GM12878 (cell line): Measurements from ENCODE around the gene PARP15. TPM values are rescaled to one million over a fixed set of nuclear protein-coding genes. Genes with fewer than 3 reads are reported as not detected.

ENCODE experiments used
- BRCA1 ChIP-seq: IDR thresholded peaks from 2 replicates; pipeline ENCODE4 v1.6.1; 2011; ENCODE audit warnings: low read depth, low read length, improper control_type of control experiment
- CBX3 ChIP-seq: fragments of 200-600 bp; sonication (generic); IDR thresholded peaks from 2 replicates; pipeline ENCODE4 v1.6.1; 2016; ENCODE audit warnings: low read depth, borderline replicate concordance
- CREM ChIP-seq: IDR thresholded peaks from 2 replicates; pipeline ENCODE4 v1.6.1; 2014; ENCODE audit warnings: antibody characterized with exemption, low read depth
- EGR1 ChIP-seq, 2 experiments: IDR thresholded peaks; 1 replicate in 1 of 2; 2 replicates in 1 of 2; pipeline ENCODE4 v1.6.1; 2011 to 2012; ENCODE audit warnings: low read depth in 2 of 2, low read length in 2 of 2, borderline replicate concordance in 1 of 2, mild to moderate bottlenecking in 1 of 2, moderate library complexity in 1 of 2
- FOS ChIP-seq: IDR thresholded peaks from 3 replicates; pipeline ENCODE4 v1.6.1; 2011; ENCODE audit warnings: borderline replicate concordance; ENCODE audit not compliant: insufficient read length; ENCODE audit errors: extremely low read depth
- FOXK2 ChIP-seq: fragments of 450-650 bp; IDR thresholded peaks from 2 replicates; pipeline ENCODE4 v1.6.1; 2017; ENCODE audit warnings: mild to moderate bottlenecking, moderate library complexity
- HCFC1 ChIP-seq: fragments of 150-350 bp; IDR thresholded peaks from 2 replicates; pipeline ENCODE4 v1.6.1; 2014; ENCODE audit warnings: low read length
- HDAC2 ChIP-seq: fragments of 200-600 bp; sonication (generic); IDR thresholded peaks from 2 replicates; pipeline ENCODE4 v1.6.1; 2017
- IRF4 ChIP-seq: IDR thresholded peaks from 2 replicates; pipeline ENCODE4 v1.6.1; 2011; ENCODE audit warnings: low read depth, low read length
- KLF5 ChIP-seq: fragments of 450-650 bp; IDR thresholded peaks from 2 replicates; pipeline ENCODE4 v1.6.1; 2014; ENCODE audit warnings: mild to moderate bottlenecking; ENCODE audit not compliant: partially characterized antibody
- MXI1 ChIP-seq: fragments of 150-350 bp; IDR thresholded peaks from 2 replicates; pipeline ENCODE4 v1.6.1; 2011; ENCODE audit warnings: low read depth, mild to moderate bottlenecking, inconsistent platforms, low read length, improper control_type of control experiment
- MYB ChIP-seq: fragments of 150-350 bp; IDR thresholded peaks from 2 replicates; pipeline ENCODE4 v1.6.1; 2014; ENCODE audit warnings: mild to moderate bottlenecking, low read depth, low read length, borderline replicate concordance
- PAX5 ChIP-seq: IDR thresholded peaks from 2 replicates; pipeline ENCODE4 v1.6.1; 2011; ENCODE audit warnings: low read depth, low read length, borderline replicate concordance
- SPI1 ChIP-seq: IDR thresholded peaks from 2 replicates; pipeline ENCODE4 v1.6.1; 2011; ENCODE audit warnings: low read depth, mild to moderate bottlenecking, low read length, moderate library complexity, borderline replicate concordance; ENCODE audit not compliant: insufficient read depth
- SUPT20H ChIP-seq: IDR thresholded peaks from 2 replicates; pipeline ENCODE4 v1.6.1; 2011; ENCODE audit warnings: low read depth, mild to moderate bottlenecking, low read length, moderate library complexity, borderline replicate concordance; ENCODE audit not compliant: control insufficient read depth
- WRNIP1 ChIP-seq: IDR thresholded peaks from 2 replicates; pipeline ENCODE4 v1.6.1; 2011; ENCODE audit warnings: low read depth, low read length, improper control_type of control experiment, borderline replicate concordance
- ZNF592 ChIP-seq: fragments of 450-650 bp; IDR thresholded peaks from 2 replicates; pipeline ENCODE4 v1.6.1; 2017; ENCODE audit warnings: mild to moderate bottlenecking, moderate library complexity
- ZSCAN29 ChIP-seq: fragments of 450-650 bp; IDR thresholded peaks from 2 replicates; pipeline ENCODE4 v1.6.1; 2017; ENCODE audit warnings: mild to moderate bottlenecking, moderate library complexity
- polyA plus RNA-seq, 11 experiments: library from polyadenylated mRNA; depleted of rRNA in 4 of 11; unstranded in 6 of 11; stranded (reverse) in 5 of 11; fragments of >200 nt; fragmentation: Nextera tagmentation in 4 of 11; fragmentation: Illumina TruSeq in 1 of 11; extraction: Ambion mirVana in 4 of 11; extraction: Trizol in 1 of 11; gene quantifications; 1 replicate in 1 of 11; 2 replicates in 10 of 11; pipeline versions ENCODE4 v1.2.1 to v1.2.3, GENCODE V29; 2011 to 2016; ENCODE audit warnings: inconsistent platforms in 2 of 11, missing spikeins in 2 of 11, low read depth in 1 of 11
- total RNA-seq, 4 experiments: library from RNA; depleted of rRNA in 3 of 4; stranded (reverse); fragments of >200 nt in 3 of 4; fragmentation: Illumina TruSeq in 1 of 4; extraction: Trizol in 1 of 4; gene quantifications; 2 replicates each; pipeline versions ENCODE4 v1.2.1 to v1.2.3, GENCODE V29; 2013 to 2021
- TF ChIP-seq, protein P1 (sequence below): fragments of 450-650 bp; IDR thresholded peaks from 2 replicates; pipeline ENCODE4 v1.6.1; 2017; ENCODE audit warnings: mild to moderate bottlenecking, low read depth, inconsistent platforms; ENCODE audit not compliant: poor library complexity, severe bottlenecking
- TF ChIP-seq, protein P2 (sequence below): fragments of 450-650 bp; IDR thresholded peaks from 2 replicates; pipeline ENCODE4 v1.6.1; 2017; ENCODE audit warnings: low read depth, mild to moderate bottlenecking, moderate library complexity

Gene PARP15
- total and polyA plus RNA-seq, 10 of the 15 experiments (the other 5 are each of a cell fraction or from before 2014, with no cell fraction given) = 9.0 to 234 (median 36.3) TPM

DNA sequence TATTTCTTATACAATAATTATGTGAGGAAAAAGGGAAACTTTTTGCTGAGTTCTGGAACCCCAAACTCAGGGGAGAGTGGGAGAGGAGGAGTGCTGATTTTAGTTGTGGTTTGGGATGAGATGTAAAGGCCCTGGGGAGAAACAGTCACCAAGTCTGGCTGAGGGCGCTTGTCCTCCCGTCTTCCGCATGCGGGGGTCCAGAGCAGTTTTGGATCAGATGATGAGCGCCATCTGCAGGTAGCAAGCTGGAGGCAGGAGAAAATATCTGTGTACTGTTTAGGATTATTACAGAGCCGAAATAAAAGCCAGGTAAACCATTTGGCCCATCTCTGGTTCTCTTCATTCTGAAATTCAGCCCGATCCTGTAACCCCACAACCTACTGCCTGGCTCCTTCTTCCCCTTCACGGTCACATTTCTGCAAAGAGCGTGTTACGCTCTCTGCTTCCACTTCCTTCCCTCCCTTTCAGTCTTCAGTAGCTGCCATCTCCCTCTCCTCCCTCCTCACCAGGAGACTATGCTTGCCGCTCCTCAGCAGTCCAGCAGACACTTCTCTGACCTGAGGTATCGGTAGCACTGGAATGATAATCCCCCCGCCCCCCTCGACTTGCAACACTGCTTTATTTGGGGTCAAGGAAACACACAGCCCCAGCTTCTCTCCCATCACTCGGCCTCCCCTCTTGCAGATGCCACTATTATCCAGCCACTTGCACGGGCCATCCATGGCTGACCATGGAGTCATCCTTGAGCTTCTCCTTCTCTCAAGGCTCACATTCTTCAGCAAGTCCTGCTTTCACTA, 101.8 kb downstream of the PARP15 start (continued):
- 0 out of 2 replicates have a peak, but pooled peaks have one; percentile 42 for TF ChIP-seq ZNF592
- TF ChIP-seq KLF5 = no peak
- peak; percentile 47; the same call in 1 of the 2 replicates for TF ChIP-seq SPI1
- TF ChIP-seq HDAC2 = no peak
- TF ChIP-seq FOS = no peak
- TF ChIP-seq, protein P1, sequence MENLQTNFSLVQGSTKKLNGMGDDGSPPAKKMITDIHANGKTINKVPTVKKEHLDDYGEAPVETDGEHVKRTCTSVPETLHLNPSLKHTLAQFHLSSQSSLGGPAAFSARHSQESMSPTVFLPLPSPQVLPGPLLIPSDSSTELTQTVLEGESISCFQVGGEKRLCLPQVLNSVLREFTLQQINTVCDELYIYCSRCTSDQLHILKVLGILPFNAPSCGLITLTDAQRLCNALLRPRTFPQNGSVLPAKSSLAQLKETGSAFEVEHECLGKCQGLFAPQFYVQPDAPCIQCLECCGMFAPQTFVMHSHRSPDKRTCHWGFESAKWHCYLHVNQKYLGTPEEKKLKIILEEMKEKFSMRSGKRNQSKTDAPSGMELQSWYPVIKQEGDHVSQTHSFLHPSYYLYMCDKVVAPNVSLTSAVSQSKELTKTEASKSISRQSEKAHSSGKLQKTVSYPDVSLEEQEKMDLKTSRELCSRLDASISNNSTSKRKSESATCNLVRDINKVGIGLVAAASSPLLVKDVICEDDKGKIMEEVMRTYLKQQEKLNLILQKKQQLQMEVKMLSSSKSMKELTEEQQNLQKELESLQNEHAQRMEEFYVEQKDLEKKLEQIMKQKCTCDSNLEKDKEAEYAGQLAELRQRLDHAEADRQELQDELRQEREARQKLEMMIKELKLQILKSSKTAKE = peak; percentile 74
- TF ChIP-seq CBX3 = no peak
- TF ChIP-seq MYB = no peak
- TF ChIP-seq BRCA1 = no peak
- 0 out of 3 replicates have a peak, but pooled peaks of 1 of the 2 experiments have one; percentile 27 for TF ChIP-seq EGR1 (IDR thresholded peaks at IDR 0.05; ENCODE audit: borderline replicate concordance in 1 of 2, low read depth in 2 of 2, low read length in 2 of 2)
- TF ChIP-seq ZSCAN29 = no peak
- TF ChIP-seq SUPT20H = no peak
- no peak for TF ChIP-seq FOXK2
- TF ChIP-seq HCFC1 = 0 out of 2 replicates have a peak, but pooled peaks have one; percentile 19
- peak; percentile 39; the same call in 1 of the 2 replicates for TF ChIP-seq PAX5
- no peak for TF ChIP-seq CREM
- TF ChIP-seq IRF4 = no peak
- TF ChIP-seq, protein P2, sequence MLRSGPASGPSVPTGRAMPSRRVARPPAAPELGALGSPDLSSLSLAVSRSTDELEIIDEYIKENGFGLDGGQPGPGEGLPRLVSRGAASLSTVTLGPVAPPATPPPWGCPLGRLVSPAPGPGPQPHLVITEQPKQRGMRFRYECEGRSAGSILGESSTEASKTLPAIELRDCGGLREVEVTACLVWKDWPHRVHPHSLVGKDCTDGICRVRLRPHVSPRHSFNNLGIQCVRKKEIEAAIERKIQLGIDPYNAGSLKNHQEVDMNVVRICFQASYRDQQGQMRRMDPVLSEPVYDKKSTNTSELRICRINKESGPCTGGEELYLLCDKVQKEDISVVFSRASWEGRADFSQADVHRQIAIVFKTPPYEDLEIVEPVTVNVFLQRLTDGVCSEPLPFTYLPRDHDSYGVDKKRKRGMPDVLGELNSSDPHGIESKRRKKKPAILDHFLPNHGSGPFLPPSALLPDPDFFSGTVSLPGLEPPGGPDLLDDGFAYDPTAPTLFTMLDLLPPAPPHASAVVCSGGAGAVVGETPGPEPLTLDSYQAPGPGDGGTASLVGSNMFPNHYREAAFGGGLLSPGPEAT = no peak
- TF ChIP-seq WRNIP1 = peak; percentile 85; the same call in 1 of the 2 replicates
- TF ChIP-seq MXI1 = 0 out of 2 replicates have a peak, but pooled peaks have one; percentile 37
